Choroid plexus epithelial cell (primary cell): ENCODE results near the gene ESR2.

Experiments
- DNase-seq: peaks from one replicate; pipeline ENCODE4 v3.0.0-alpha.2; 2010; ENCODE audit warnings: low read depth
- H3K4me3 ChIP-seq: 2 replicates; pipeline ENCODE4 v1.5.1; 2011; ENCODE audit warnings: low read depth, mild to moderate bottlenecking, control low read depth, low read length, moderate library complexity
- CTCF ChIP-seq: conservative IDR thresholded peaks from 2 replicates; pipeline ENCODE4 v1.5.1; 2011; ENCODE audit warnings: low read depth, mild to moderate bottlenecking, control low read depth, inconsistent platforms, low read length, moderate library complexity

ESR2 gene

GRCh38 chr14:64234877-64235651 lies 59.1 kb downstream of the ESR2 start:
- no peak for TF ChIP-seq CTCF
- DNase-seq, result peak; percentile 76
- no peak overlapping the region for H3K4me3 ChIP-seq

- peak; percentile 41 for DNase-seq
- TF ChIP-seq CTCF, result no peak
- H3K4me3 ChIP-seq, result no peak overlapping the region
Observed at GRCh38 chr14:64233531-64234190, 60.5 kb downstream of the ESR2 start.

GRCh38 chr14:64232944-64233343 lies 61.2 kb downstream of the ESR2 start:
- no peak for DNase-seq
- no peak overlapping the region for H3K4me3 ChIP-seq
- TF ChIP-seq CTCF, result no peak

GRCh38 chr14:64232095-64232838 lies 61.9 kb downstream of the ESR2 start:
- no peak for TF ChIP-seq CTCF
- peak; percentile 95 for DNase-seq
- H3K4me3 ChIP-seq, result no peak overlapping the region

GRCh38 chr14:64229489-64229888 lies 64.7 kb downstream of the ESR2 start:
- no peak overlapping the region for H3K4me3 ChIP-seq
- no peak for DNase-seq
- TF ChIP-seq CTCF, result no peak

- H3K4me3 ChIP-seq, result no peak overlapping the region
- no peak for TF ChIP-seq CTCF
- DNase-seq, result no peak
Observed at GRCh38 chr14:64227856-64228255, 66.3 kb downstream of the ESR2 start.
